HepG2 (cell line): ENCODE data around the gene TBC1D16. TPM values are rescaled to one million over a fixed set of nuclear protein-coding genes. Genes with fewer than 3 reads are reported as not detected.

Experiments used
- ARNT ChIP-seq: fragments of 450-650 bp; IDR thresholded peaks from 2 replicates; pipeline ENCODE4 v1.6.1; 2017
- DPF2 ChIP-seq: sonication (generic); formaldehyde crosslinking; IDR thresholded peaks from 2 replicates; pipeline ENCODE4 v1.4.0; 2020; ENCODE audit warnings: mild to moderate bottlenecking, low read depth, missing genetic modification reagents, borderline replicate concordance
- GATAD2A ChIP-seq: IDR thresholded peaks from 2 replicates; pipeline ENCODE4 v1.6.1; 2016
- JARID2 ChIP-seq: sonication (generic); formaldehyde crosslinking; IDR thresholded peaks from 2 replicates; pipeline ENCODE4 v1.8.1; 2023; ENCODE audit warnings: missing genetic modification reagents, inconsistent platforms; ENCODE audit not compliant: insufficient replicate concordance
- KLF6 ChIP-seq: IDR thresholded peaks from 2 replicates; pipeline ENCODE4 v1.8.0; 2016; ENCODE audit warnings: missing biosample characterization, missing genetic modification reagents
- KLF9 ChIP-seq: IDR thresholded peaks from 2 replicates; pipeline ENCODE4 v1.6.1; 2016; ENCODE audit warnings: low read depth
- KMT2B ChIP-seq: IDR thresholded peaks from 2 replicates; pipeline ENCODE4 v1.6.1; 2016; ENCODE audit warnings: missing genetic modification reagents, missing compliant biosample characterization
- MEF2D ChIP-seq: sonication (generic); formaldehyde crosslinking; IDR thresholded peaks from 2 replicates; pipeline ENCODE4 v1.5.1; 2020; ENCODE audit warnings: mild to moderate bottlenecking, missing genetic modification reagents
- MLXIP ChIP-seq: sonication (generic); formaldehyde crosslinking; IDR thresholded peaks from 2 replicates; pipeline ENCODE4 v1.9.0; 2021; ENCODE audit warnings: missing genetic modification reagents, borderline replicate concordance
- NCOA1 ChIP-seq: sonication (generic); formaldehyde crosslinking; IDR thresholded peaks from 2 replicates; pipeline ENCODE4 v1.9.0; 2021; ENCODE audit warnings: missing genetic modification reagents
- NR2F2 ChIP-seq: IDR thresholded peaks from 2 replicates; pipeline ENCODE4 v1.6.1; 2012; ENCODE audit warnings: low read depth, inconsistent platforms, borderline replicate concordance
- RNF2 ChIP-seq: fragments of 450-650 bp; conservative IDR thresholded peaks from 2 replicates; pipeline ENCODE4 v1.6.1; 2016; ENCODE audit warnings: low read depth
- SMAD9 ChIP-seq: sonication (generic); formaldehyde crosslinking; IDR thresholded peaks from 2 replicates; pipeline ENCODE4 v1.5.1; 2020; ENCODE audit warnings: mild to moderate bottlenecking, missing genetic modification reagents
- TBX3 ChIP-seq: fragments of 450-650 bp; IDR thresholded peaks from 2 replicates; pipeline ENCODE4 v1.6.1; 2017; ENCODE audit warnings: antibody characterized with exemption, mild to moderate bottlenecking, inconsistent platforms, borderline replicate concordance
- U2AF1 ChIP-seq: fragments of 200-400 bp; formaldehyde crosslinking; optimal IDR thresholded peaks from 2 replicates; pipeline ENCODE3; 2017; ENCODE audit warnings: mild to moderate bottlenecking, low read depth, low read length
- ZBTB20 ChIP-seq: sonication (generic); formaldehyde crosslinking; IDR thresholded peaks from 2 replicates; pipeline ENCODE4 v1.8.1; 2023; ENCODE audit warnings: missing genetic modification reagents, low read depth, mild to moderate bottlenecking, borderline replicate concordance
- ZNF205 ChIP-seq: IDR thresholded peaks from 2 replicates; pipeline ENCODE4 v1.6.1; 2018; ENCODE audit warnings: missing biosample characterization, missing genetic modification reagents
- ZNF207 ChIP-seq: fragments of 450-650 bp; IDR thresholded peaks from 2 replicates; pipeline ENCODE4 v1.6.1; 2016; ENCODE audit warnings: antibody characterized with exemption, borderline replicate concordance
- ZNF510 ChIP-seq: sonication (generic); formaldehyde crosslinking; IDR thresholded peaks from 2 replicates; pipeline ENCODE4 v1.4.0; 2020; ENCODE audit warnings: low read depth, mild to moderate bottlenecking, missing genetic modification reagents
- ZNF7 ChIP-seq: IDR thresholded peaks from 2 replicates; pipeline ENCODE4 v1.6.1; 2016; ENCODE audit warnings: missing biosample characterization, missing genetic modification reagents
- ZNF703 ChIP-seq: sonication (generic); formaldehyde crosslinking; IDR thresholded peaks from 2 replicates; pipeline ENCODE4 v1.5.1; 2020; ENCODE audit warnings: missing genetic modification reagents, mild to moderate bottlenecking, moderate library complexity, borderline replicate concordance
- ZNF740 ChIP-seq: sonication (generic); formaldehyde crosslinking; IDR thresholded peaks from 2 replicates; pipeline ENCODE4 v1.4.0; 2020; ENCODE audit warnings: missing genetic modification reagents
- ZNF749 ChIP-seq: sonication (generic); formaldehyde crosslinking; IDR thresholded peaks from 2 replicates; pipeline ENCODE4 v1.8.0; 2022; ENCODE audit warnings: mild to moderate bottlenecking, missing genetic modification reagents, moderate library complexity, borderline replicate concordance
- ZNF878 ChIP-seq: sonication (generic); formaldehyde crosslinking; IDR thresholded peaks from 2 replicates; pipeline ENCODE4 v1.8.1; 2023; ENCODE audit warnings: mild to moderate bottlenecking, missing genetic modification reagents, moderate library complexity
- ZNF883 ChIP-seq: sonication (generic); formaldehyde crosslinking; IDR thresholded peaks from 2 replicates; pipeline ENCODE4 v1.5.1; 2020; ENCODE audit warnings: mild to moderate bottlenecking, missing genetic modification reagents; ENCODE audit errors: not compliant biosample characterization
- polyA plus RNA-seq, 8 experiments: library from polyadenylated mRNA; depleted of rRNA in 3 of 8; stranded (reverse) in 7 of 8; unstranded in 1 of 8; fragments of >200 nt; fragmentation: Illumina TruSeq in 4 of 8; extraction: Trizol in 4 of 8; gene quantifications; 2 replicates each; pipeline versions ENCODE4 v1.2.1 to v1.2.3, GENCODE V29; 2011 to 2016; ENCODE audit warnings: low read depth in 4 of 8, missing spikeins in 1 of 8, mixed read lengths in 1 of 8; ENCODE audit not compliant: insufficient read depth in 1 of 8
- total RNA-seq, 5 experiments: library from RNA; depleted of rRNA; stranded (reverse); fragments of >200 nt; fragmentation: Illumina TruSeq; extraction: Trizol; gene quantifications; 2 replicates each; pipeline ENCODE4 v1.2.3, GENCODE V29; 2016; ENCODE audit warnings: low read depth in 1 of 5
- TF ChIP-seq, protein P1 (sequence below): sonication (generic); formaldehyde crosslinking; IDR thresholded peaks from 2 replicates; pipeline ENCODE4 v1.4.0; 2020; ENCODE audit warnings: mild to moderate bottlenecking, missing genetic modification reagents
- TF ChIP-seq, protein P2 (sequence below): conservative IDR thresholded peaks from 2 replicates; pipeline ENCODE4 v1.6.1; 2018; ENCODE audit warnings: missing genetic modification reagents

Gene TBC1D16
- total and polyA plus RNA-seq, 2 of the 13 experiments (the other 11 are each of a cell fraction or from before 2014, with no cell fraction given), result 14.9 to 24.9 TPM

- TF ChIP-seq ZBTB20 (CRISPR knock-in tag) (0 out of 2 replicates have a peak, but pooled peaks have one; percentile 48), U2AF1 (peak; percentile 62), GATAD2A (CRISPR knock-in tag) (peak; percentile 61), ZNF883 (peak; percentile 80), ZNF205 (CRISPR knock-in tag) (no peak; the same call in 1 of the 2 replicates), ZNF878 (no peak), RNF2 (no peak), ZNF510 (CRISPR knock-in tag) (no peak), ZNF749 (CRISPR knock-in tag) (no peak), TBX3 (no peak), MLXIP (CRISPR knock-in tag) (no peak), JARID2 (CRISPR knock-in tag) (no peak), DPF2 (CRISPR knock-in tag) (no peak), ZNF7 (no peak), ZNF207 (no peak), ZNF703 (no peak), KMT2B (CRISPR knock-in tag) (peak; percentile 45; the same call in 1 of the 2 replicates), NR2F2 (no peak), MEF2D (CRISPR knock-in tag) (peak; percentile 65), NCOA1 (0 out of 2 replicates have a peak, but pooled peaks have one; percentile 29), SMAD9 (0 out of 2 replicates have a peak, but pooled peaks have one; percentile 23), KLF6 (CRISPR knock-in tag) (no peak), KLF9 (CRISPR knock-in tag) (peak; percentile 67; the same call in 1 of the 2 replicates), ZNF740 (peak; percentile 66; the same call in 1 of the 2 replicates), ARNT (no peak)
- TF ChIP-seq, protein P1, sequence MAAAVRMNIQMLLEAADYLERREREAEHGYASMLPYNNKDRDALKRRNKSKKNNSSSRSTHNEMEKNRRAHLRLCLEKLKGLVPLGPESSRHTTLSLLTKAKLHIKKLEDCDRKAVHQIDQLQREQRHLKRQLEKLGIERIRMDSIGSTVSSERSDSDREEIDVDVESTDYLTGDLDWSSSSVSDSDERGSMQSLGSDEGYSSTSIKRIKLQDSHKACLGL (CRISPR knock-in tag), result no peak
- TF ChIP-seq, protein P2, sequence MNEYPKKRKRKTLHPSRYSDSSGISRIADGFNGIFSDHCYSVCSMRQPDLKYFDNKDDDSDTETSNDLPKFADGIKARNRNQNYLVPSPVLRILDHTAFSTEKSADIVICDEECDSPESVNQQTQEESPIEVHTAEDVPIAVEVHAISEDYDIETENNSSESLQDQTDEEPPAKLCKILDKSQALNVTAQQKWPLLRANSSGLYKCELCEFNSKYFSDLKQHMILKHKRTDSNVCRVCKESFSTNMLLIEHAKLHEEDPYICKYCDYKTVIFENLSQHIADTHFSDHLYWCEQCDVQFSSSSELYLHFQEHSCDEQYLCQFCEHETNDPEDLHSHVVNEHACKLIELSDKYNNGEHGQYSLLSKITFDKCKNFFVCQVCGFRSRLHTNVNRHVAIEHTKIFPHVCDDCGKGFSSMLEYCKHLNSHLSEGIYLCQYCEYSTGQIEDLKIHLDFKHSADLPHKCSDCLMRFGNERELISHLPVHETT, result no peak; the same call in 1 of the 2 replicates
Measured at GRCh38 chr17:80008383-80008840, 27.3 kb downstream of the TBC1D16 start (continued).
